GM18520 (cell line): ENCODE data around the gene MRPL17.
"Not testable (repeated sequence)": the region's sequence is repeated elsewhere in the genome, so short reads cannot be mapped to it uniquely, and the experiment has no call there.

Experiments used
- ATAC-seq: cut with Tn5 transposase; IDR thresholded peaks from one replicate; pipeline ENCODE4 v1.9.1; 2021; ENCODE audit not compliant: unreplicated experiment

MRPL17 gene

DNA sequence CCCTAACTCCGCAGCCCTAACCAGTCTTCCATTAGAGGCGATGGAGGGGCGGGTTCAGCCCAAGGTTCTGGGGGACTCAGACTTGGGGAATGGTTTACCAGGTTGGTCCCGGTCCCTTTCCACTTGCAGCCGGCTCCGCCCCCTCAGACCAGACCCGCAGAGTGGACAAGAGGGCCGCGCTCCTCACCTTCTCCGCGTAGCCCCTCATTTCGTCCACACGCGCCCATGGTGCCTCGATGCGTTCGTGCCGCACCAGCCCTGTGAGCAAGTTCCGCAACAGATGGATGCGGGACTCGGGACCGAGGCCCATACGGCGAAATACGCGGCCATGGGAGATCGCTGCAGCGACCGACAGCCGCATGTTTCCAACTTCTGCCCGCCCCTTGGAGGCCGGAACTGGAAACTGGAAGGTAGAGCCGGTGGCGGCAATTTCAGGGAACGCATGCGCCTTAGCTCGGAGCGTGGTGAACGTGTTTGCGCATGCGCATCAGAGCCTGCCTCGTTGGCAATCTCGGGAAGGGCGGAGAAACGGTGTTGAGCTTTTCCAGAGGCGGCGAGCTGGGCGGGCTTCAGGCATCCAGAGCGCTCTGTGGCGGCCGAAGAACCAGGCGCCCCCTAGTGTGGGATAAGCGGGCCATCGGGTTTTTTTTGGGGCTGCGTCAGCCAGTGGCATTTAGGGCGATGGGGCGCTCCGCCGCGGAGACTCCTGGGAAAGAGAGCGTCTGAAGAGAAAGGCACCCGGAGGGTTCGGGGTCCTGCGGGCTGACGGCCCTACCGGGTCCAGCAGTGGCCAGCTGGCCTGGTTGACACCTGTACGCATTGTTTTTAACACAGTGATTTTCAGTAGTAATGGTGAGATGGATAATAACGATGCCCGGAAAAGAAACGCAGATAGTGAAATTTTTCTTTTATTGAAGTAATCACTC lies at the start of gene MRPL17:
TSS of gene MRPL17 (minus strand) at position 405 of the 926 bp plus-strand sequence. CDS start at position 361, 44 bp downstream.
- ATAC-seq: peak; percentile 89

DNA sequence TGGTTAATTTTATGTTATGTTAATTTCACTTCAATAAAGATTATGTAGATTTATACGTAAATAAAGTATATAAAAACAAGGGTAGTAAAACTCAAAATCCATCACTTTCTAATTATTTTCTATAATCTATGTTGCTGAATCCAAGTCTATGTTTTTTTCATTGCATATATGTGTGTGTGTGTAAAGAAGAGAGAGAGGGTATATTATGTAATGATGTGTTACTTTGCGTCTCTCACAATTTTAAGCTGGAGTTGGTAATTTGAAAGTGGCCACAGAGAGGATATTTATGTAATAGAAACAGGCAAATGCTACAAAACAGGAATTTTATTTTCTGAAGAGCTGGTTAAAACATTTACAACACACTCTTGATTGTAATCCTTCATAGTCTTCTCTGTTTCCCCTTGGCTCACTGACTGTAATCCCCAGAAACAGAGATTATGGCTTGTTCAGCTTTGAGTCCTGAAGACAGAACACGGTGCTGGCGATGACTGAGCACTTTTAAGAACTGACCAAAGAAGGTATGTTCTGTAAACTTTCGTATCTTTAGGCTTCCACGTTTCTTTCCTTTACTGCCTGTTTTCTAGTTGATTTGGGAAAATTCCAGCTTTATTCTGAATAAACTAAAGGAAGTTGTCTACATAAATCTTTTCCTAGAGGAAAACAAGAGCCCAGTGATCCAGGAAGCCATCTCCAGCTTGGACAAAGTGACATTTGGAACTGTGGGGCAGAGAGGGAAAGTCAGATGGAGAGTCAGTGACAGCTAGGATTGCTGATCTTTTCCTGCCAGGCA lies 45.0 kb upstream of the MRPL17 start:
- ATAC-seq: no peak

DNA sequence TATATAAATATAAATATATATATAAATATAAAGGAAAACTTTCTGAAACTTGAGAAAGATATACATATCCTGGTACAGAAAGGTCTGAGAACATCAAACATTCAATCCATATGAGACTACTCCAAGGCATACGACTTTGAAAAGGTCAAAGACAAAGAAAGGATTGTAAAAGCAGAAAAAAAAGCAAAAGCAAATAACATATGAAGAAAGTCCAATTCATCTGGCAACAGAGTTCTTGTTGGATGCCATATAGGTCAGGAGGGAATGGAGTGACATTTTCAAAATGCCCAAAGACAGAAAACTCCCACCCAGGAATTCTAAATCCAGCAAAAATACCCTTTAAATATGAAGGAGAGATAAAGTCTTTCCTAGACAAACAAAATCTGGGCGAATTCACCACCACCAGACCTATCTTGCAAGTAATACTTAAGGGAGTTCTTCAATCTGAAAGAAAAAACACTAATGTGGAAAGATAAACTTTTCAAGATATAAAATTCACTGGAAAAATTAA lies 42.3 kb upstream of the MRPL17 start:
- no peak for ATAC-seq

DNA sequence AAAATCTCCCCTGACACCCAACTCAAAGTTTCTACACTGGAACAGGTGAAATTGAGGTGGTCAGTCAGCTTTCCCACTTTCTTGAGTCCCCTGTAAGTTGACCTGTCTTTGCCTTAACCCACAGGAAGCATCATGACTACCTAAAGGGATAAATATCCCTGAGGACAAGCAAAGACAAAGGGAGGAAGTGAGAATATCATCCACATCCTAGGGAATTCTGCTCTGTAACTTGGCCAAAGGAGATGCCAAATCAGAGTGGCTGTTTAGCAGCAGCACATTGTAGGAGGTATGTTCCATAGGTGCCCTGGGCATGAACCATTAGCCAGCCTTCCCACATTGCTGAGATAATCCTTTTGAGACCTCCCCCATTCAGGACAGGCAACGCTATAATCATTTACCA lies 40.9 kb upstream of the MRPL17 start:
- ATAC-seq: no peak

DNA sequence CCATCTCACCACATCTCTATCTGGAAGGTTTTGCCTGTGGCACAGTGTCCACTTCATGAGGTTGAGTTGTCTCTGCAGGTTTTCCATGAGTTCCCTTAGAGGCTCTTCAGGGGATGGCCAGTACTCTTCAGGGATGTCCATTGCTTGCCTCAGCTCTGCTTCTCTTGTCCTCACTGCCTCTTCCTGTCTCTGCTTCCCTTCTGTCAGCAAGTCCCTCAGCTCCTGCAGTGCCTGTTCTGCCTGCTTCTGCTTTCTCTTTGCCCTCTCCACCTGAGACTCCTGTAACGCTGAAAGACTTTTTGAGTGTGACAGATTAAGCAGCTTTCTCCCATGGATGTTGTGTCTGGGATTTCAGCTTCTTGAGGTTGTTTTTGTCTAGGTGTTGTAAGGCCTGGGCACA lies 38.2 kb upstream of the MRPL17 start:
- no peak for ATAC-seq

DNA sequence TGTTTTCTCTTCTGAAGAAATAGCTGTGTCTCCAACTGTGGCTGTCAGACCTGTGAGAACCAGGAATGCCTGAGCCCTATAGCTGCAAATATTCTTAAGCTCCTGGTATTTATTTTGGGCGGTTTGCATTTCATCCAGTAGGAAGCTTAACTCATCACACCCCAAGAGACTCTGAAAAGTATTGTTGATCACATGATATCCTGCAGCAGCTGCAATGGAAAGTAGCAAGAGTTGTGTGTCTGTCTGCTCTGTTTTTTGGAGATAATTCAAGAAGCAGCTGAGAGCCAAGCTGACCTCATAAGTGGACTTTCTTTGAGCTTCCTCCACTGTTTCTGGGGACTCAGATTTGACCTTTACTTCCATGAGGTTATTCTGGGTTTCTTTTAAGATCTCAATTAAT lies 36.4 kb upstream of the MRPL17 start:
- no peak for ATAC-seq

DNA sequence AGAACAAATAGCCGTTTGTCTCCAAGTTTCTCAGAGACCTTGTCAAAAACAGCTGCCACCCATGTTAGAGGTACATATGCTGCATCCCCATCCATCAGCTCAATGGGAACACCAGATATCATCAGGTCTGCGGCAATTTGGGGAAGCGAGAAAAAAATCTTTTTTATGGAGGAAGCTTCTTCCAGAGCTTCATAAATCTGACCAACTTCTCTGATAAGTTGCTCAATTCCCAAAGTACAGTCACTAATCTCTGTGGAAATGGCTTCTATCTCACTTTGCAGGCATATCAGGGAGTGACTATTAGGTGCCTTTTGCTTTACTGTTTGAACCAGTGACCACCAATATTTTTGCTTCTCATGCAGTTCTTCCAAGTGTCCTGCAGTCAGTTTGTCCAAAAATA lies 34.3 kb upstream of the MRPL17 start:
- ATAC-seq: no peak

DNA sequence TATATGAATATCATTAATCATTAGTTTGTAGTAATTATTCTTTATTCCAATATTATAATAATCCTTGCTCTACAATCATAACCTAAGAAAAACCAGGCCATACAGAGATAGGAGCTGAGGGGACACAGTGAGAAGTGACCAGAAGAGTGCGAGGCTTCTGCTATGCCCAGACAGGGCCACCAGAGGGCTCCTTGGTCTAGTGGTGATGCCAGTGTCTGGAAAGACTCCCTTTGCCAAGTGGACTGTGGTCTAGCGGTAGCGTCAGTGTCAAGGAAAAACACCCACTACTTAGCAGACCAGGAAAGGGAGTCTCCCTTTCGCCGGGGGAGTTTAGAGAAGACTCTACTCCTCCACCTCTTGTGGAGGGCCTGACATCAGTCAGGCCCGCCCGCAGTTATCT lies 28.4 kb upstream of the MRPL17 start:
- not testable (repeated sequence) for ATAC-seq

DNA sequence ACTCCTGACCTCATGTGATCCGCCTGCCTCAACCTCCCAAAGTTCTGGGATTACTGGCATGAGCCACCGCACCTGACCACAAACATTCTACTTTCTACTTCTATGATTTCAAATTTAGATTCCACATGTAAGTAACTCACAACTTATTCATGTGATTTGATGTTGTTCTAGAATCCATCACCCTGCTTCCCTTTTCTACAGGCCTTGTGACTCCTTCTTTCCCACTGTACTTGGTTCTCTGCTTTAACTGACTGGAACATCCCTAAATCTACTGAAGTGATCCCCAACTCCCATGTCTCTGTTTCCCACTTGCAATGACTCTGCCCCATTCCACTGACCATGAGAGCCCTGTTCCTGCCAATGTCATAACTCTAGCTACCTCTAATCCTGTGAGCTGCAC lies 25.7 kb upstream of the MRPL17 start:
- ATAC-seq: no peak

DNA sequence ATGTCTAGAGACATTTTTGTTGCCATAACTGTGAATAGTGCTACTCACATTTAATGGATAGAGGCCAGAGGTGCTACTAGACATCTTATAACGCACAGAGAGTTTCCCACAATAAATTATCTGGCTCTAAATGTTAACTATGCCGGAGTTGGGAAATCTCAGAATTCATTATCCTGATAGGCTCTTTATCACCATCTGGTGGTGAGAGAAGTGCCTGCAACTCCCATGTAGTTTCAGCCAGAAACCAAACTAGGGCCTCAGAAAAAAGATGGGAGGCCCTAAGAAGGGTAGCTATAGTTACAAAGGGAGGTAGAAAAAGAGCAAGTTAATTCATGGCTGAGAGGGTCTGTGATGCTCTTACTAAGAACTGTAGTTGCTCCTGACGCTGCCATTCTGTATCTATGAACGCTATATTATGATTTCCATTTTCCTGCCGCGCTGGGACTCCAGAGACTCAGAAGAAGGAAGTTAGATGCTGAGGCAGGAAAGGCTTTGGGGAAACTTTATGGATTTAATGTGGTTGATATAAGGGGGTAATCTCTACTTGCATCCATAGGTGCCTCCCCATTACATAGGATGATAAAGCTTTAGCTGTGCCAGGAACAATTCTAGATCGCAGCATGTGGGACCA lies 22.9 kb upstream of the MRPL17 start:
- no peak for ATAC-seq

DNA sequence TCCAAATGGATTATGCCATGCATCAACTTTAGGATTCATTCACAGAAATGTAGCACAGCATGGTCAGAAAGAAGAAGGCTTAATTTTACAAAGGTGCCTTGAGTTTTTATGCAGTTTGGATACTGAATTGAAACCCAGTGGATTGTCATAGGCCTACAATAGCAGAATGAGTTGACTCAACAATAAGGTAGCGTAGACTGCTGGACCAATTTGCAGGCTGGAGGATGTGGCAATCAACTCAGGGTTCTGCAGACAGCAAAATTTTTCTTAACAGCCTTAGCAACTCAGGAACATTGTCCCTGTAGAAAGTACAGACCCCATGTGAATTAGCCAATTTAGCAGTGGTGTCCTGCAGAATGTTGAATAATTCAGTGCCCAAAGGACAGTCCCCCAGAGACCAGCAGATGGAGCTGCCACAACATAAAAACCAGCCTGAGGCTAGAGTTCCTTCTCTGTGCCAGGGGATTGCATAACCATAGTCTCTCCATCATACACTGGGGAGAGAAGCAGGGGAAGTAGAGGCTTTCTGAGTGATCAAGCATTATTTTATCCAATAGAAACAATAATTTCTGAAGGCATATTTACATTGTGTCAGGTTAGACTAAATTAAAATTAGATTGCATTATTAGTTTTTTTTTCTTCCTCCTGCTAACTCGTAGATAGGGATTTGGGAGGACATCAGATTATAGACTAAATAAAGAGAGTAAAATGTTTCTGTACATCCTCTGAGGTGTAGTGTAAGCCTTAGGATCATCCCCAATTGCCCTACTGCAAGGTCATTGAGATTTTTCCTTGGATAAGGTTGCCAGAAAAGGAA lies 20.3 kb upstream of the MRPL17 start:
- no peak for ATAC-seq

DNA sequence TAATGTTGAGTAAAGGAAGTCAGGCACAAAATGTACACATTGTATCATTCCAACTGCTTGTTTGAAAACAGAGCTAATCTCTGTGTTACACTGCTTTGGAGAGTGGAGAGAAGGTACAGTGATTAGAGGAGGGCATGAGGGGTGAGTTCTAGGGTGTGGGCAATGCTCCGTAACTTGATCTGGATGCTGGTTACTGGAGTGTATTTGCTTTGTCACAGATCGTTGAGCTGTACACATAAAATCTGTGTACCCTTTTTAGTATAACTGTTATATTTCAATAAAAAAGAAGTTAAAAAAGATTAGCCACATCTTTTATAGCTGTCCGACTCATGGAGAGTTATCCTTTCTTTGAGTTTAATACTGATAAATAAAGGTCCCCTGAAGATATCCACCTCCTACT lies 18.8 kb upstream of the MRPL17 start:
- not testable (repeated sequence) for ATAC-seq

DNA sequence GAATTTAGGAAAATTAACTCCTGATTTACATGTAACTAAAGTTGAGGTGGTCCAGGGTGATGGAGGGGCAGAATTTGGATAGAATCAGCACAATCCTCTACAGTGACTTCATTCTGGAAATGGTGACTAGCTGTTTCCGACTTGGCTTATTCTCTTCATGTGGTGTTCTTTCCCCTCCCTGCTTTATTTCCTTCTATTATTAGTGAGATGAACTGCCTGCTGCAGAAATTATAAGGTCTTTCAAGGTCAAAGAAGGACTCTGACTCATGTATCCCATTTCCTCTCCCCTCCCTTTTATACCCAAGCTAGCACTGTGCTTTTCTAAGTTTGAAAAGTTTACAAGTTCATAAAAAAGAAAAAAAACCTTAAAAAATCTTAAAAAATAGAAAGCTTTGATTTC lies 12.2 kb upstream of the MRPL17 start:
- ATAC-seq: no peak

DNA sequence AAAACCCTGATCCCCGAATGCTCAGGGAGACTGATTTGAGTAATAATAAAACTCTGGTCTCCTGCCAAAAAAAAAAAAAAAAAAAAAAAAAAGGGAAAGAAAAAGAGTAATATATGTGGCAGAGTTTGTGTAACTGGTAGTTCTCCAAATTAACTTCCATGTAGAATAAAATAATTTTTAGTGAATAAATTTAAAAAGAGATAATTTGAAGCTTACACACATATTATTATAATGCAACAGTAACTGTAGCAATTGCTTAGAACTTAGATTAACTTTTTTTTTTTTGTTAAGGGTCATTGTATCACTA lies 11.0 kb upstream of the MRPL17 start:
- no peak for ATAC-seq

DNA sequence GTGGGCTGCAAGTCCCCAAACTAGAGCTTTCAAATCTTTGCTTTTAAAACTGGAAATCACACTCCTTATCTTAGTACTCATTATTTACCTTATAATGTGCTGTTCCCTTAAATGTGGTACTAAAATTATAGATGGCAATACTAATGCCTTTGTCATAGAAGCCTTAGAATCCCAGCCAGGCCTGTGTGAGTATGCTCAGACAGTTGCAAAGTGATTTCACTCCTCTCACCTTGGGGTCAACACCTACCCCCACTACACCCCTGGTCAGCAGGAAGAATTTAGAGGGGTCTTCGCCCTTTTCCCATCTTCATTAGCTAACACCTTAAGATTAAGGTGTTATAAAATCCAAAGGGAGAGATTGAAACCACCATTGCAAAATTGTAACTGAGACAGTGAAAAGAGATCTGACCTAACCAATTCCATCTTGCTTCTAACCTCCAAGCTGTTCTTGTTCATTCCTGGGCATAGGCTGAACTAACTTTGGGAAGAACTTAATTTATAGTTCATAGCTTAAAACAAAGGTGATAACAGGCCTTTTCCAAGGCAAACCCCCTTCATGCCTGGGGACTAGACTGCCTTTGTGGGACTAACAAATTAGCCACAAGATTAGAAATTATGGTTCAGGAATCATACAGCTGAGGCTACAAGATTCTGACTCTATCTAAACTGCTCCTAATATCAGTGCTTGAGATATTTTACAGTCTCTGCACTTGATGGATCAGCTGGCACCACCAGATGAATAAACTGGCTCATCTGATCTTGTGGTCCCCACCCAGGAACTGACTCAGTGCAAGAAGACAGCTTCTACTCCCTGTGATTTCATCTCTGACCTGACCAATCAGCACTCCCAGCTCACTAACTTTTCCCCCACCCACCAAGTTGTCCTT lies 10.4 kb upstream of the MRPL17 start:
- ATAC-seq: no peak

DNA sequence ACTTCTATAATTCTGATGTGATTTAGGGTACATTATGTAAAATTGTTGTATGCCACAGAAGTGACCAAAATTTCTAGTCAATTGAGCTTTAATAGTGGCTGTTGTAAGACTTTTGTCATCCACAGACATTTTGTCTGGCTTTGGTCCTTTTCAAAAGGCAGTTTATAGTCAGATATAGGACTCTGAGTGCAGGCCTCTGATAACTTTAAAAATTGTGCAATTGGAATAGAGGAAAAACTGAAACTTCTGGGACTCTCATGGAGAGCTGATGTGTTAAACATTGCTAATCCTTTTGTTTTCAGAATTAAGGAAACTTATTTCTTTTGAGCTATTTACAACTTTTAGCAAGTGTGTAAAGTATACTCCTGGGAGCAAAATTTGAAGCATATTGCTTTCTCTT lies 9.0 kb upstream of the MRPL17 start:
- ATAC-seq: no peak

DNA sequence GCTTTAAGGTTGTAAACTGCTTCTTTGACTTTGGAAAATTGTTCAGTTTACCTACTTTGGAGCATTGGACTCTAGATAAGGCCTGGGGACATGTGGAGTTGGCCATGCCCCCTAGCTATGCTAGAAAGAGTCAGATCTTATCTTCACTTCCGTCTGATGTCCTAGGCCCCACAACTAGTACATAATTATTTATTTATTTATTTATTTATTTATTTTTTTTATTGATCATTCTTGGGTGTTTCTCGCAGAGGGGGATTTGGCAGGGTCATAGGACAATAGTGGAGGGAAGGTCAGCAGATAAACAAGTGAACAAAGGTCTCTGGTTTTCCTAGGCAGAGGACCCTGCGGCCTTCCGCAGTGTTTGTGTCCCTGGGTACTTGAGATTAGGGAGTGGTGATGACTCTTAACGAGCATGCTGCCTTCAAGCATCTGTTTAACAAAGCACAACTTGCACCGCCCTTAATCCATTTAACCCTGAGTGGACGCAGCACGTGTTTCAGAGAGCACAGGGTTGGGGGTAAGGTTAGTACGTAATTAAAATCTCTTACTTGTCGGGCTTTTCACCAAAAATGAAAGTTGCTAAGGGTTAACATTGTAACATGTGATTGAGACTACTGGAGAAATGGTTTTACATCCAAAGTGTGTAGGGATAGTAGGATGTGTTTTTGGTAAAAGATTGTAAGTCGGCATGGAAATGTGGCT lies 7.4 kb upstream of the MRPL17 start:
- ATAC-seq: not testable (repeated sequence)

DNA sequence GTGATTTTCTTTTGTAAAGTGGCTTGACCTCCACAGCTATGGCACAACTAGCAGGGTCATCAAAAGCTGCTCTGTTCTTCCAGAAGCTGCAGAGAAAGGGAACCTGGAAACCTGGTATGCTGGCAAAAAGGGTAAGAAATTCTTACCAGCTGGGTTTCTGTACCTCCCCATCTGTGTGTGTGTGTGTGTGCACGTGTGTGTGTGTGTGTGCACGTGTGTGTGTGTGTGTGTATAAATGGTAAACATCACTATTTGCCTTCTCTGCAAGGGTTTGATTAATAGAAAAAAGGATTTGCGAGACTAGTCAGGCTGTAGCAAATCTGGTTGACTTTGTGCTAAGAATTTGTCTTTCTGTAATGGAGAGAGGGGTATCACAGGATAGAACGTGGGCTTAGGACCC lies 4.7 kb upstream of the MRPL17 start:
- ATAC-seq: no peak

DNA sequence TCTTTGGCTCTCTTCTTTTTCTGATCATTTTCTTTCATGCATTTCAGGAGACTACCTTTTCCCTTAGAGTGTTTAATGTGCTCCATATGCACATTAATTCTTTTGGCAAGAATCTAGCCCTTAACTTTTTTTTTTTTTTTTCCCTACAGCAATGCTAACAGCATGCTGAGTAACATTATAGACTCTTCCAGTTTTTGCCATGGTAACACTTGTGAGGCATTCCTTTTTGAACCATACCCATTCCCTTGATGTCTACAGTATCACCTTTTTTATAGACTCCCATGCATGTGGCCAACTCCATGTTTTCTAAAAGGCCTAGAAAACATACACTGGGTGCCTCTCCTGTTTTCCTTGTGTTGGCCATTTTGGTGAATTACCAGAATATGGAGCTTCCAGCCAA lies 2.9 kb upstream of the MRPL17 start:
- no peak for ATAC-seq
